Parathyroid adenoma (tissue), 2 donors: ENCODE results near the gene TBC1D32.

Experiments
- H2AFZ ChIP-seq: fragments of 300-600 bp; sonication (generic); one replicate; pipeline ENCODE4 v1.7.0; 2017; ENCODE audit warnings: antibody characterized with exemption, mild to moderate bottlenecking
- H3K27ac ChIP-seq: fragments of 300-600 bp; sonication (generic); one replicate; pipeline ENCODE4 v1.7.0; 2017
- H3K27me3 ChIP-seq: fragments of 300-600 bp; sonication (generic); one replicate; pipeline ENCODE4 v1.7.0; 2017; ENCODE audit warnings: low read length; ENCODE audit not compliant: control insufficient read depth, insufficient read depth
- H3K36me3 ChIP-seq: fragments of 300-600 bp; sonication (generic); one replicate; pipeline ENCODE4 v1.7.0; 2017; ENCODE audit warnings: low read length; ENCODE audit not compliant: control insufficient read depth, insufficient read depth
- H3K4me1 ChIP-seq: fragments of 300-600 bp; sonication (generic); one replicate; pipeline ENCODE4 v1.7.0; 2017; ENCODE audit warnings: control low read depth
- H3K4me2 ChIP-seq: fragments of 300-600 bp; sonication (generic); one replicate; pipeline ENCODE4 v1.7.0; 2017; ENCODE audit warnings: low read length
- H3K4me3 ChIP-seq: fragments of 300-600 bp; sonication (generic); one replicate; pipeline ENCODE4 v1.7.0; 2017; ENCODE audit warnings: low read depth, low read length
- H3K79me2 ChIP-seq: fragments of 300-600 bp; sonication (generic); one replicate; pipeline ENCODE4 v1.7.0; 2017; ENCODE audit warnings: control low read depth
- H3K9ac ChIP-seq: fragments of 300-600 bp; sonication (generic); one replicate; pipeline ENCODE4 v1.7.0; 2017; ENCODE audit warnings: mild to moderate bottlenecking
- H3K9me3 ChIP-seq: fragments of 300-600 bp; sonication (generic); one replicate; pipeline ENCODE4 v1.7.0; 2017; ENCODE audit warnings: low read length; ENCODE audit not compliant: control insufficient read depth
- CTCF ChIP-seq: fragments of 300-600 bp; sonication (generic); IDR thresholded peaks from one replicate; pipeline ENCODE4 v1.7.0; 2017; ENCODE audit warnings: antibody characterized with exemption, mild to moderate bottlenecking
- donor health status: primary hyperparathyroidism.

TBC1D32 gene

DNA sequence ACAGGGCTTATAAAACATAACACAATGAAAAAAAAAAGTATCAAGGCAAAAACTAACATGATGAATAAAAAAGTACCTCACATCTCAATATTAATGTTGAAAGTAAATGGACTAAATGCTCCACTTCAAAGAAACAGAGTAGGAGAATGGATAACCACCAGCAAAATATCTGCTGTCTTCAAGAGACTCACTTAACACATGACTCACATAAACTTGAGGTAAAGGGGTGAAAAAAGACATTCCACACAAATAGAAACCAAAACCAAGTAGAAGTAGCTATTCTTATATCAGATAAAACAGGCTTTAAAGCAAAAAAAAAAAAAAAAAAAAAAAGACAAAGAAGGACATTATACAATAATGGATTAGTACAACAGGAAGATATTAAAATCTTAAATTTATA is 86.9 kb downstream of the TBC1D32 start:
- Histone ChIP-seq H3K27me3 (no peaks in the 10 kb centered on the region), H3K4me3 (no peak overlapping the region), H3K36me3 (no peaks in the 10 kb centered on the region), H3K27ac (no peak overlapping the region), H3K79me2 (no peaks in the 10 kb centered on the region), H3K4me2 (no peak overlapping the region), H2AFZ (no peak overlapping the region), H3K9ac (no peak overlapping the region), H3K9me3 (no peaks in the 10 kb centered on the region), H3K4me1 (no peaks in the 10 kb centered on the region)
- no peak for TF ChIP-seq CTCF

GRCh38 chr6:121242386-121242785 is 91.9 kb downstream of the TBC1D32 start:
- Histone ChIP-seq H3K4me1 (no peaks in the 10 kb centered on the region), H3K36me3 (no peaks in the 10 kb centered on the region), H3K27ac (no peak overlapping the region), H3K9ac (no peak overlapping the region), H3K79me2 (no peaks in the 10 kb centered on the region), H3K27me3 (no peaks in the 10 kb centered on the region), H3K4me3 (no peak overlapping the region), H3K4me2 (no peak overlapping the region), H3K9me3 (no peaks in the 10 kb centered on the region), H2AFZ (no peak overlapping the region)
- TF ChIP-seq CTCF, result no peak

- no peak overlapping the region for H3K4me3 ChIP-seq
- no peaks in the 10 kb centered on the region for H3K36me3 ChIP-seq
- no peaks in the 10 kb centered on the region for H3K4me1 ChIP-seq
- no peak overlapping the region for H3K27ac ChIP-seq
- H3K79me2 ChIP-seq, result no peaks in the 10 kb centered on the region
- H2AFZ ChIP-seq, result no peak overlapping the region
- no peaks in the 10 kb centered on the region for H3K9me3 ChIP-seq
- H3K9ac ChIP-seq, result no peak overlapping the region
- no peaks in the 10 kb centered on the region for H3K27me3 ChIP-seq
- no peak overlapping the region for H3K4me2 ChIP-seq
- no peak for TF ChIP-seq CTCF
These were observed 96.4 kb downstream of the TBC1D32 start for GRCh38 chr6:121237859-121238258.

DNA sequence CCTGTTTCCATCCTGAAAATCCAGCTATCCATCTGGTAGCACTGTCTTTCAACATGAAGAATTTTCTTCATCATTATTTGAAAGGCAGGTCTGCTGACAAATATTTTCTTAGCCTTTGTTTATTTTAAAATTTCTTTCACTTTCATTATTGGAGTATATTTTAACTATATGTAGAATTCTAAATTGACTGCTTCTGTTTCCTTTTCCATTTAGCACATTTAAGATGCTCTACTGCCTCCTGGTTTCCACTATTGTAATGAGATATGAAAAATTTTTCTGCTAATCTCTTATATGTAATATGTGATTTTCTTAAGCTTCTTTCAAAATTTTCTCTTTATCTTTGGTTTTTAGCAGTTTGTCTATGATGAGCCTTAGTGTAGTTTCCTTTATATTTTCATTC is 97.3 kb downstream of the TBC1D32 start:
- Histone ChIP-seq H3K27ac (no peak overlapping the region), H3K27me3 (no peaks in the 10 kb centered on the region), H3K9me3 (no peaks in the 10 kb centered on the region), H3K4me1 (no peaks in the 10 kb centered on the region), H3K4me2 (no peak overlapping the region), H3K4me3 (no peak overlapping the region), H3K9ac (no peak overlapping the region), H2AFZ (no peak overlapping the region), H3K36me3 (no peaks in the 10 kb centered on the region), H3K79me2 (no peaks in the 10 kb centered on the region)
- TF ChIP-seq CTCF, result no peak

DNA sequence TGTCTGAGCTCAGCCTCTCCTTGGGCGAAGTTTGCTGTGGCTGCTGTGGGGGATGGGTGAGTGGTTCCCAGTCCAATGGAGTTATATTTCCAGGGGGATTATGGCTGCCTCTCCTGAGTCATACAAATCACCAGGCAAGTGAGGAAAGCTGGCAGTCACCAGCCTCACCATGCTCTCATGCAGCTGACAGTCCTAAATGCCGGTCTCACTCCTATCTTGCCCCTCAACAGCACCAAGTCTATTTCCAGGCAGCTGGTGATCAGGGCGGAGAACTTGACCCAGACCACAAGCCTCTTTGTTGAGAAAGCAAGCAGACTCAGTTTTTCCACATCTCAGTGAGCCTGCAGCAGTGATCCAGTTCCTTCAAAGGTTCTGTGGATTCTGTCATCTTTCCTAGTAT is 98.9 kb downstream of the TBC1D32 start:
- no peaks in the 10 kb centered on the region for H3K9me3 ChIP-seq
- H3K4me3 ChIP-seq, result no peak overlapping the region
- H2AFZ ChIP-seq, result no peak overlapping the region
- no peak overlapping the region for H3K27ac ChIP-seq
- H3K27me3 ChIP-seq, result no peaks in the 10 kb centered on the region
- no peaks in the 10 kb centered on the region for H3K4me1 ChIP-seq
- no peak overlapping the region for H3K4me2 ChIP-seq
- H3K9ac ChIP-seq, result no peak overlapping the region
- H3K79me2 ChIP-seq, result no peaks in the 10 kb centered on the region
- no peak for TF ChIP-seq CTCF
- H3K36me3 ChIP-seq, result no peaks in the 10 kb centered on the region
